CD14-positive monocyte (primary cell): ENCODE measurements around the gene KRAS. TPM values are rescaled to one million over a fixed set of nuclear protein-coding genes. Genes with fewer than 3 reads are reported as not detected.

Experiments used
- DNase-seq, 3 donors: peaks; one replicate each; pipeline ENCODE4 v3.0.0-alpha.2; 2011 to 2022
- H2AFZ ChIP-seq: 2 replicates; pipeline ENCODE4 v1.6.0; 2012; ENCODE audit warnings: mild to moderate bottlenecking, low read depth, low read length, inconsistent platforms; ENCODE audit not compliant: insufficient read depth, poor library complexity, severe bottlenecking
- H3K27ac ChIP-seq, 2 donors: 1 replicate in 1 of 2; 2 replicates in 1 of 2; pipeline ENCODE4 v1.5.1; 2012 to 2013; ENCODE audit warnings: low read length in 2 of 2, control low read depth in 1 of 2, inconsistent platforms in 1 of 2, low read depth in 1 of 2, mild to moderate bottlenecking in 1 of 2
- H3K27me3 ChIP-seq, 2 donors: one replicate each; pipeline versions ENCODE4 v1.6.0 to v1.6.1; 2011 to 2013; ENCODE audit warnings: low read length in 2 of 2; ENCODE audit not compliant: control insufficient read depth in 2 of 2, insufficient read depth in 2 of 2
- H3K36me3 ChIP-seq, 2 donors: replicated peaks in 1 of 2; 1 replicate in 1 of 2; 2 replicates in 1 of 2; pipeline versions ENCODE4 v1.5.1 to v1.6.1; 2012 to 2013; ENCODE audit warnings: low read length in 2 of 2, control low read depth in 1 of 2, inconsistent platforms in 1 of 2, mild to moderate bottlenecking in 1 of 2; ENCODE audit not compliant: insufficient read depth in 2 of 2, control insufficient read depth in 1 of 2
- H3K4me1 ChIP-seq, 2 donors: 1 replicate in 1 of 2; 2 replicates in 1 of 2; pipeline versions ENCODE4 v1.5.1 to v1.6.1; 2012 to 2013; ENCODE audit warnings: low read length in 2 of 2, control low read depth in 1 of 2, inconsistent platforms in 1 of 2, mild to moderate bottlenecking in 1 of 2, moderate library complexity in 1 of 2; ENCODE audit not compliant: insufficient read depth in 2 of 2, control insufficient read depth in 1 of 2
- H3K4me2 ChIP-seq: replicated peaks from 2 replicates; pipeline ENCODE3; 2012; ENCODE audit warnings: low read length, moderate library complexity, mild to moderate bottlenecking; ENCODE audit not compliant: poor library complexity, severe bottlenecking; ENCODE audit errors: extremely low read depth
- H3K4me3 ChIP-seq, 3 experiments: fragments of 200-600 bp in 1 of 3; sonication (generic) in 1 of 3; replicated peaks in 1 of 3; 1 replicate in 2 of 3; 2 replicates in 1 of 3; pipeline ENCODE4 v1.5.1; 2011 to 2013; ENCODE audit warnings: low read length in 3 of 3, mild to moderate bottlenecking in 3 of 3, control low read depth in 2 of 3, low read depth in 2 of 3, inconsistent platforms in 1 of 3, moderate library complexity in 1 of 3
- H3K79me2 ChIP-seq: 2 replicates; pipeline ENCODE4 v1.6.0; 2012; ENCODE audit warnings: mild to moderate bottlenecking, control low read depth, inconsistent platforms, low read length, moderate library complexity; ENCODE audit not compliant: insufficient read depth
- H3K9ac ChIP-seq: 2 replicates; pipeline ENCODE4 v1.6.0; 2017; ENCODE audit warnings: low read length, mild to moderate bottlenecking; ENCODE audit not compliant: insufficient read depth, poor library complexity, severe bottlenecking
- H3K9me3 ChIP-seq, 2 donors: replicated peaks in 1 of 2; 1 replicate in 1 of 2; 2 replicates in 1 of 2; pipeline versions ENCODE4 v1.5.1 to v1.6.1; 2012 to 2013; ENCODE audit warnings: low read length in 2 of 2, control low read depth in 1 of 2; ENCODE audit not compliant: control insufficient read depth in 1 of 2, insufficient read depth in 1 of 2
- H4K20me1 ChIP-seq: 2 replicates; pipeline ENCODE4 v1.6.0; 2012; ENCODE audit warnings: mild to moderate bottlenecking, low read length, control low read depth, moderate library complexity; ENCODE audit not compliant: insufficient read depth
- H3K27ac Mint-ChIP-seq, 7 donors: one replicate each; pipeline ENCODE4 v1.8.0; 2020; ENCODE audit warnings: mild to moderate bottlenecking in 7 of 7, mixed read lengths in 7 of 7, moderate library complexity in 6 of 7, inconsistent platforms in 2 of 7
- H3K27me3 Mint-ChIP-seq, 3 donors: one replicate each; pipeline ENCODE4 v1.8.0; 2021 to 2022; ENCODE audit warnings: low read depth in 3 of 3, mild to moderate bottlenecking in 3 of 3, mixed read lengths in 3 of 3, moderate library complexity in 3 of 3, inconsistent platforms in 1 of 3
- H3K36me3 Mint-ChIP-seq, 2 donors: one replicate each; pipeline ENCODE4 v1.8.0; 2020; ENCODE audit warnings: mixed read lengths in 2 of 2, inconsistent platforms in 1 of 2, mild to moderate bottlenecking in 1 of 2
- H3K4me1 Mint-ChIP-seq: one replicate; pipeline ENCODE4 v1.8.0; 2020; ENCODE audit warnings: mild to moderate bottlenecking, mixed read lengths
- H3K4me3 Mint-ChIP-seq, 2 donors: one replicate each; pipeline ENCODE4 v1.8.0; 2020; ENCODE audit warnings: mild to moderate bottlenecking in 2 of 2, mixed read lengths in 2 of 2, moderate library complexity in 1 of 2
- H3K9me3 Mint-ChIP-seq, 7 donors: one replicate each; pipeline ENCODE4 v1.8.0; 2020 to 2022; ENCODE audit warnings: mixed read lengths in 7 of 7, mild to moderate bottlenecking in 6 of 7, moderate library complexity in 6 of 7, inconsistent platforms in 2 of 7
- CTCF ChIP-seq: fragments of 200-600 bp; IDR thresholded peaks from one replicate; pipeline ENCODE4 v1.8.0; 2022; ENCODE audit warnings: antibody characterized with exemption, mild to moderate bottlenecking
- WGBS: methylation state at CpG from one replicate; pipeline ENCODE4 v1.1.5; 2013; ENCODE audit warnings: missing lambda C conversion rate; ENCODE audit not compliant: insufficient coverage; 5-methylcytosine and 5-hydroxymethylcytosine counted together
- intact Hi-C, 2 donors: fragments of 100-400 bp; cut with micrococcal nuclease; formaldehyde crosslinking; loops; one replicate each; pipeline versions ENCODE4 v1.15.0 to v1.15.1; 2023
- polyA plus RNA-seq, 3 donors: library from polyadenylated mRNA; depleted of rRNA in 1 of 3; unstranded in 2 of 3; stranded (reverse) in 1 of 3; fragments of 300-500 nt in 2 of 3; fragments of >200 nt in 1 of 3; fragmentation: Illumina TruSeq in 2 of 3; gene quantifications; 1 replicate in 2 of 3; 2 replicates in 1 of 3; pipeline ENCODE4 v1.2.3, GENCODE V29; 2012 to 2021

KRAS gene
- polyA plus RNA-seq, 3 donors = 12.1 to 37.4 (median 33.0) TPM

GRCh38 chr12:25242981-25243679 is 7.6 kb downstream of the KRAS start:
- DNase-seq = no peak
- Histone ChIP-seq H3K9me3 (no peaks in the 10 kb centered on the region), H2AFZ (no peak overlapping the region), H3K27me3 (no peaks in the 10 kb centered on the region), H3K36me3 (peaks cover 19 to 72% of the 10 kb centered on the region in 2 donors), H3K79me2 (peaks cover 75% of the 10 kb centered on the region), H3K9ac (no peak overlapping the region), H3K4me3 (no peak overlapping the region), H3K4me2 (no peak overlapping the region), H4K20me1 (peaks cover 78% of the 10 kb centered on the region), H3K4me1 (no peaks in the 10 kb centered on the region), H3K27ac (no peak overlapping the region)
- peaks cover 5% of the 10 kb centered on the region for H3K4me1 Mint-ChIP-seq
- no peaks in the 10 kb centered on the region for H3K9me3 Mint-ChIP-seq
- TF ChIP-seq CTCF = no peak
- peaks cover 48 to 65% of the 10 kb centered on the region in 2 donors for H3K36me3 Mint-ChIP-seq
- no peak overlapping the region for H3K4me3 Mint-ChIP-seq
- 88% methylated on average over 1 of the region's 5 CpGs for WGBS
- intact Hi-C loops = loop anchor here (10.0 kb wide), 2 partner anchors 48 to 92 kb away; partner anchors contain the start of genes DNAI7 (in 1 of the 2) and ETFRF1 (in 1 of the 2)
- H3K27me3 Mint-ChIP-seq = no peaks in the 10 kb centered on the region
- H3K27ac Mint-ChIP-seq = no peak overlapping the region

- TF ChIP-seq CTCF = peak; percentile 87
- no peak overlapping the region for H3K4me2 ChIP-seq
- peak; percentile 38 to 63 (median 44) for DNase-seq
- H3K36me3 Mint-ChIP-seq = peaks cover 59 to 74% of the 10 kb centered on the region in 2 donors
- peaks cover 30 to 84% of the 10 kb centered on the region in 2 donors for H3K36me3 ChIP-seq
- H3K4me3 Mint-ChIP-seq = no peak overlapping the region
- H3K27ac ChIP-seq = no peak overlapping the region
- no CpG with 5 or more reads among the region's 6 CpGs for WGBS
- H3K4me1 Mint-ChIP-seq = no peaks in the 10 kb centered on the region
- intact Hi-C loops = loop anchor here (10.0 kb wide), 2 partner anchors 47 to 93 kb away; partner anchors contain the start of genes DNAI7 (in 1 of the 2) and ETFRF1 (in 1 of the 2)
- peaks cover 71% of the 10 kb centered on the region for H3K79me2 ChIP-seq
- peaks cover 78% of the 10 kb centered on the region for H4K20me1 ChIP-seq
- H2AFZ ChIP-seq = no peak overlapping the region
- H3K9ac ChIP-seq = no peak overlapping the region
- no peaks in the 10 kb centered on the region for H3K9me3 Mint-ChIP-seq
- no peaks in the 10 kb centered on the region for H3K27me3 ChIP-seq
- H3K4me3 ChIP-seq = no peak overlapping the region
- peak overlapping the region in 2 of 7 donors; percentile 46 to 69 for H3K27ac Mint-ChIP-seq
- H3K9me3 ChIP-seq = no peaks in the 10 kb centered on the region
- H3K27me3 Mint-ChIP-seq = no peaks in the 10 kb centered on the region
- H3K4me1 ChIP-seq = no peaks in the 10 kb centered on the region
Observed at GRCh38 chr12:25241167-25242020, 9.3 kb downstream of the KRAS start.
